Prostate gland (tissue), 2 donors: Measurements from ENCODE around the gene KRT13.

Experiments used
- CTCF ChIP-seq, 4 experiments: fragments of 200-600 bp in 2 of 4; fragments of 450-650 bp in 2 of 4; sonication (generic) in 2 of 4; IDR thresholded peaks; 1 replicate in 3 of 4; 2 replicates in 1 of 4; pipeline ENCODE4 v1.5.1; 2016 to 2019; ENCODE audit warnings: antibody characterized with exemption in 4 of 4, mild to moderate bottlenecking in 2 of 4, moderate library complexity in 2 of 4
- POLR2AphosphoS5 ChIP-seq: sonication (generic); formaldehyde crosslinking; IDR thresholded peaks from one replicate; pipeline ENCODE4 v1.6.1; 2017; ENCODE audit warnings: antibody characterized with exemption

- TF ChIP-seq CTCF (IDR thresholded peaks at IDR 0.05), result no peak
- TF ChIP-seq POLR2AphosphoS5, result no peak
These were observed 10.9 kb downstream of the KRT13 start for GRCh38 chr17:41494524-41494923.
